Activated T-helper 2 cell treated with anti-CD3 and anti-CD28 coated beads, Interferon-gamma antibody, Interleukin-2, Interleukin-4, amounts not matched to agents 10 μg/mL and 5 μg/mL and 100 μg/mL, durations not matched to agents 14 hours and 24 hours and 36 hours (primary cell): ENCODE measurements around the gene MBD3. TPM values are rescaled to one million over a fixed set of nuclear protein-coding genes. Genes with fewer than 3 reads are reported as not detected.

Experiments used
- DNase-seq: peaks from one replicate; pipeline ENCODE4 v3.0.0; 2021; ENCODE audit warnings: low spot score
- H3K27ac Mint-ChIP-seq: one replicate; pipeline ENCODE4 v1.8.0; 2021; ENCODE audit warnings: mixed read lengths
- H3K27me3 Mint-ChIP-seq: one replicate; pipeline ENCODE4 v1.8.0; 2021; ENCODE audit warnings: low read depth, mixed read lengths
- H3K36me3 Mint-ChIP-seq: one replicate; pipeline ENCODE4 v1.8.0; 2021; ENCODE audit warnings: low read depth, mixed read lengths
- H3K4me1 Mint-ChIP-seq: one replicate; pipeline ENCODE4 v1.8.0; 2021; ENCODE audit warnings: low read depth, mixed read lengths
- H3K4me3 Mint-ChIP-seq: one replicate; pipeline ENCODE4 v1.8.0; 2021; ENCODE audit warnings: low read depth, mild to moderate bottlenecking, moderate library complexity, mixed read lengths
- H3K9me3 Mint-ChIP-seq: one replicate; pipeline ENCODE4 v1.8.0; 2021; ENCODE audit warnings: mixed read lengths
- intact Hi-C: fragments of 100-400 bp; cut with micrococcal nuclease; formaldehyde crosslinking; loops from one replicate; pipeline ENCODE4 v1.15.1; 2023
- total RNA-seq: library from RNA; stranded (reverse); gene quantifications from 2 replicates; pipeline ENCODE4 v1.2.3, GENCODE V29; 2022

MBD3 gene
- total RNA-seq, 1 donor from 2014 or later, result 123 TPM

- peaks cover 7% of the 10 kb centered on the region for H3K4me1 Mint-ChIP-seq
These were observed 22.6 kb upstream of the MBD3 start for GRCh38 chr19:1615156-1615765.

GRCh38 chr19:1613808-1614570 is 21.3 kb upstream of the MBD3 start:
- Mint-ChIP-seq H3K4me3 (no peak overlapping the region), H3K27me3 (no peaks in the 10 kb centered on the region), H3K4me1 (peaks cover 9% of the 10 kb centered on the region), H3K36me3 (peaks cover 62% of the 10 kb centered on the region), H3K9me3 (no peaks in the 10 kb centered on the region), H3K27ac (no peak overlapping the region)
- intact Hi-C loops, result no loop called here
- no peak for DNase-seq

More at GRCh38 chr19:1615156-1615765, 22.6 kb upstream of the MBD3 start:
- Mint-ChIP-seq H3K36me3 (peaks cover 65% of the 10 kb centered on the region), H3K27me3 (no peaks in the 10 kb centered on the region), H3K9me3 (no peaks in the 10 kb centered on the region), H3K4me3 (no peak overlapping the region), H3K27ac (no peak overlapping the region)
- no peak for DNase-seq
- intact Hi-C loops, result no loop called here

DNA sequence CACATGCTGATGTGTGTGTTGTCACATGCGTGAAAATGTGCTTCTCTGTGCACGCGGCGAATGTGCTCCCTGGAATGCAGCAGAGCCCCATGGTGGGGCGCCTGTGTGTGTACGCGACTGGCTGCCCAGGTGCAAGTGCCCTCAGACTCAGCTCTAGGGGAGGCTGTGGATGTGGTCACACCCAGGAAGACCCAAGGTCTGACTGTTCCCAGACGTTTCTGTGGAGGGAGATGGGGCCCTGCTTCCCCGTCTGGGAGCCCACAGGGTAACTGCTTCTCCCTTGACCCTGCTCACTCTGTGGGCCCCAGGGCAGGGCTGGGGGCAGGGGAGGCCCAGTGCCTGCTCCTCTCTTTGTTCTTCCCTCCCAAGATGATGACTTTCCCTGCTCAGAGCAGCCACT is 20.5 kb upstream of the MBD3 start:
- Mint-ChIP-seq H3K9me3 (no peaks in the 10 kb centered on the region), H3K4me1 (peaks cover 9% of the 10 kb centered on the region), H3K27me3 (no peaks in the 10 kb centered on the region), H3K4me3 (no peak overlapping the region), H3K27ac (no peak overlapping the region), H3K36me3 (peaks cover 57% of the 10 kb centered on the region)
- DNase-seq, result no peak
- intact Hi-C loops, result no loop called here

GRCh38 chr19:1612114-1613086 is 19.7 kb upstream of the MBD3 start:
- Mint-ChIP-seq H3K4me1 (peaks cover 9% of the 10 kb centered on the region), H3K36me3 (peaks cover 55% of the 10 kb centered on the region), H3K27me3 (no peaks in the 10 kb centered on the region), H3K27ac (no peak overlapping the region), H3K4me3 (no peak overlapping the region), H3K9me3 (no peaks in the 10 kb centered on the region)
- intact Hi-C loops, result no loop called here
- DNase-seq, result no peak

GRCh38 chr19:1611353-1611752 is 18.7 kb upstream of the MBD3 start:
- Mint-ChIP-seq H3K27ac (no peak overlapping the region), H3K4me3 (no peak overlapping the region), H3K9me3 (no peaks in the 10 kb centered on the region), H3K36me3 (peaks cover 46% of the 10 kb centered on the region), H3K4me1 (peaks cover 3% of the 10 kb centered on the region), H3K27me3 (no peaks in the 10 kb centered on the region)
- intact Hi-C loops, result no loop called here
- no peak for DNase-seq

DNA sequence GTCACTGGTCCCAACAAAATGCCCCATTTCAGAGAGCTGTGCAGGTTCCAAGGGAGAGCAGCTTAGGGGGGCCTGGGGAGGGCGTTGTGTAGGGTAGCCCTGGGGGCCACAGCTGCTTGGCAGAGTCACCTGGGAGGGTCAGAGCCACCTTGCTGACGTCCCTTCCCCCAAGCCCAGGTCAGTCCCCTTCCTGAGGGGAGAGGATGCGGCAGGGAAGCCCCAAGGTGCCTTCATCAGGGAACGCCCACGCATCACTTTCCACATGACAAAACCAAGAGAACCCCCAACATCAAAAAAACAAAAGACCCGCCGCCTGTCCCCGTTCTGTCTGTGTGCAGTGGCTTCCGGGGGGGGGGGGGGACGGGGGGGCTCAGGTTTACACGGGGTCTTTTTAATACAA is 17.9 kb upstream of the MBD3 start:
- Mint-ChIP-seq H3K27me3 (no peaks in the 10 kb centered on the region), H3K4me3 (no peak overlapping the region), H3K36me3 (peaks cover 42% of the 10 kb centered on the region)

GRCh38 chr19:1609680-1610474 is 17.2 kb upstream of the MBD3 start:
- intact Hi-C loops, result no loop called here
- Mint-ChIP-seq H3K4me3 (no peak overlapping the region), H3K27me3 (no peaks in the 10 kb centered on the region), H3K36me3 (peaks cover 37% of the 10 kb centered on the region), H3K27ac (no peak overlapping the region), H3K9me3 (no peaks in the 10 kb centered on the region), H3K4me1 (peaks cover 8% of the 10 kb centered on the region)
- no peak for DNase-seq

More for the DNA sequence above, 17.9 kb upstream of the MBD3 start:
- Mint-ChIP-seq H3K4me1 (peaks cover 7% of the 10 kb centered on the region), H3K27ac (no peak overlapping the region), H3K9me3 (no peaks in the 10 kb centered on the region)
- DNase-seq, result no peak
- intact Hi-C loops, result no loop called here

DNA sequence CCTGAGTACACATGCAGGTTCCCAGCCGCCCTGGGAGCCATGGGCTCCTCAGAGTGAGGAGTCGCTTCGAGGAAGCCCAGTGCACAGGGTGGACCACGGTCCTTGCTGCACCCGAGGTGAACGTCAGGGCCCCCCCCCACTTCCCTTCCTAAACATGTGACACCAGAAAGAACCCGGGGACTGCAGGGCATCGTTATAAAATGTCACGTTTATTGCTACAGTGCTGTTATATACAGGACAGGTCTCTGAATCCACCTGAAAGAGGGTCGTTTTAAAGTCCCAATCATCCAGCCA is 16.4 kb upstream of the MBD3 start:
- no peaks in the 10 kb centered on the region for H3K27me3 Mint-ChIP-seq
- peaks cover 8% of the 10 kb centered on the region for H3K4me1 Mint-ChIP-seq
- no peaks in the 10 kb centered on the region for H3K9me3 Mint-ChIP-seq
- intact Hi-C loops, result no loop called here
- peaks cover 32% of the 10 kb centered on the region for H3K36me3 Mint-ChIP-seq
- DNase-seq, result no peak
- no peak overlapping the region for H3K4me3 Mint-ChIP-seq
- H3K27ac Mint-ChIP-seq, result no peak overlapping the region

DNA sequence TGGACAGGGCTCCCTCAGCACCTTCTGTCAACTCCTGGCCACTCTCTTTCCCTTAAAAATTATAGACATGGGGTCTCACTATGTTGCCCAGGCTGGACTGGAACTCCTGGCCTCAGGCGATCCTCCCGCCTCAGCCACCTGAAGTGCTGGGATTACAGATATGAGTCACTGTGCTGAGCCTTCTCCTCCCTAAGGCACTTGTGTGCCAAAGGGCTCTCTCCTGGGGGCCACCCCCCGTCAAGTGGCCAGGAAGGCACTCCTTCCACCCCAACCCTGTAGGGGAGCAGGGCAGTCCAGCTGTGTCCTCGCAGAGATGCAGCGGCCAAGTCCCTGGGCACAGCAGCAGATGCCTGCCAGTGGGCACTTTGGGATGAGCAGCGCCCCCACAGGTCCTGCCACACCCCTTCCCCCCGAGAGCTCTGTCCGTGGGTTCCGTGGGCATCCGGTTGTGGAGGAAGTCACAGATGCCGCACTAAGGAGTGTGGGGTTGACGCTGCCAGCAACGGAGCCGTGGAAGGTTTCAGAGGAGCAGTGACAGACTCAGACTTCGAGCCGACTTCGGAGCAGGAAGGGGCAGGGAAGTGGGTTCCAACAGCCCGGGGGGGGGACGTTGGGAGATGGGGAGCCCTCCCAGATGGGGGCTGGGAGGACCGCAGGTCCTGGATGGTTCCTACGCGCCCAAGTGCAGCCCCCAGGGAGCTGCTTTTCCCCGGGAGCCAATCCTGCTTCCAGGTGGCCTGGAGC is 15.9 kb upstream of the MBD3 start:
- Mint-ChIP-seq H3K36me3 (peaks cover 29% of the 10 kb centered on the region), H3K4me3 (no peak overlapping the region), H3K4me1 (peaks cover 8% of the 10 kb centered on the region), H3K27me3 (no peaks in the 10 kb centered on the region), H3K9me3 (no peaks in the 10 kb centered on the region), H3K27ac (no peak overlapping the region)
- intact Hi-C loops, result no loop called here
- no peak for DNase-seq

DNA sequence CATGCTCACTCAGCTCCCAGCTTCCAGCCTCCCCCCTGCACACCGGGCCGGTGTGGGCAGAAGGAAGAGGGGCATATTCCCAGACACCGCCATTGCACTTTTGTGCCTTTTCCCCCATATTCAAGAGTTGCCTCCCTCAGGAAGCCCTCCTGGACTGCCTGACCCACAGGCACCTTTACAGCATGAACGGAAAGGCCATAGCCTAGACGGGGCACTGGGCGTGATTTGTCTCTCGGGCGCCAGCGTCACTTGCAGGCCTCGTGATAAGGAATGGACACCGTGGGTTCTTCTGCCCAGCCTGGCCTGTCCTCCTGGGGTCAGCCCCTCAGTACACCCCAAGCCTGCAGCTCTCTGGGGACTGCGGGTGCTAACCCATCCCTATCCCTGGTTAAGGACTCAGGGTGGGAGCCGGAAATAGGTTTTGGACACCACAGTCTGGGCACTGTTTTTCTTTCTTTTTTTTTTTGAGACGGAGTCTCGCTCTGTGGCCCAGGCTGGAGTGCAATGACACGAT is 13.5 kb upstream of the MBD3 start:
- DNase-seq, result no peak
- Mint-ChIP-seq H3K4me1 (peaks cover 13% of the 10 kb centered on the region), H3K9me3 (no peaks in the 10 kb centered on the region), H3K27ac (peak overlapping the region; percentile 100), H3K27me3 (no peaks in the 10 kb centered on the region), H3K4me3 (peak overlapping the region; percentile 96), H3K36me3 (peaks cover 30% of the 10 kb centered on the region)
- intact Hi-C loops, result no loop called here

- Mint-ChIP-seq H3K4me1 (peaks cover 13% of the 10 kb centered on the region), H3K36me3 (peaks cover 26% of the 10 kb centered on the region), H3K9me3 (no peaks in the 10 kb centered on the region), H3K27me3 (no peaks in the 10 kb centered on the region), H3K27ac (peak within 1 kb of the TSS; percentile 100), H3K4me3 (peak within 1 kb of the TSS; percentile 96)
- intact Hi-C loops, result loop anchor here (1.0 kb wide), 2 partner anchors 13 to 47 kb away; partner anchors contain the start of genes MBD3 and TCF3
- peak; percentile 91 for DNase-seq
These were observed 12.8 kb upstream of the MBD3 start, which contains the start of gene UQCR11 for GRCh38 chr19:1605236-1606137. UQCR11 (minus strand) TSS chr19:1605462; CDS start chr19:1605409, 53 bp downstream.
